T47D (cell line): ENCODE measurements around the gene UBXN7.
"Not testable (repeated sequence)": the region's sequence is repeated elsewhere in the genome, so short reads cannot be mapped to it uniquely, and the experiment has no call there.

Experiments used
- DNase-seq, 2 experiments: peaks; one replicate each; pipeline versions ENCODE4 v3.0.0 to v3.0.0-alpha.2; 2011 to 2012; ENCODE audit warnings: low read depth in 1 of 2, low spot score in 1 of 2
- JUND ChIP-seq: IDR thresholded peaks from 2 replicates; pipeline ENCODE4 v1.6.1; 2012; ENCODE audit warnings: low read depth
- in situ Hi-C: cut with HindIII; loops from 2 replicates; pipeline ENCODE4 v1.10.0; 2016; ENCODE audit warnings: low sequenced_read_pairs, low pct_unique_long_range_greater_than_20kb

Gene UBXN7

DNA sequence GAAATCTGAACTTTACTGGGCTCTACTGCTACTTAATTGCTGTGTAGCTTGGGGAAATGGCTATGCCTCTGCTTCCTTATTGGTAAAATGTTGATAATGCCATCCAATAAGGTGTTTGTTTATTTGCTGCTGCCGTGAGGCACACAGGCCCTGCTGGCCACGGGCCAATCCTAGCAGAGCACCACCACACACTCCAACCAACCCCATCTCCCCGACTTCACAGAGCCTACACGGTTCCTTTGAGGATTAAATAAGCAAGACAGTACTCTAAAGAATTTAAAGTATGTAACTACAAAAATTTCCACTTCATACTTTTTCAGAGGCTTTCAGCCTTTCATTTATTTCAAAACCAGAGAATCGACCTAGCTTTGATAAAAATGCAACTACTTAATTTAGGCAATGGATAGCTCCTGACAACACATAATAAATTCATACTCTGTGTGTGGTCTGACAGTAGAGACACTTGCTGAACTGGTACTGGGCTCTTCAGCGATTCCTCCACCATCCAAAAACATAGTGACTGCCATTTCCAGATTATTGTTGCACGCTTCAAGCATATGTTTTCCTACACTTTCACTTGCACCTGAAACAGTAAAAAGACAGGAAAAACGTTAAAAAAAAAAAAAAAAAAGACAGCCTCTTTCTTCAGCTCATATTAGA is 25.3 kb downstream of the UBXN7 start:
- TF ChIP-seq JUND: no peak
- peak in 1 of 2 experiments; percentile 43 for DNase-seq
- in situ Hi-C loops: no loop called here

DNA sequence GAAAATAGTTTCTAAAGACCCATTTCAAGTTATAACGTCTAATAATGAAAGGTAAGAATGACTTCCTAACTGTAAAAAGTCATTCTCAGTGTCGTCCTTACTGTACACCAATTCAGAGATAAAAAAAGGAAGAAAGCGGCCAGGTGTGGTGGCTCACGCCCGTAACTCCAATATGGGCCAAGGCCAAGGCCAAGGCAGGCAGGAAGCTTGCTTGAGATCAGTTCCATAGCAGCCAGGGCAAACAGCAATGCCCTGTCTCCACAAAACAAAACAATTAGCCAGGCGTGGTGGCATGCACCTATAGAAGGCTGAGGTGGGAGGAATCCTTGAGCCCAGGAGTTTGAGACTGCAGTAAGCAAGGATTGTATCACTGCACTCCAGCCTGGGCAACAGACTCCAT is 31.9 kb downstream of the UBXN7 start:
- in situ Hi-C loops: no loop called here
- TF ChIP-seq JUND: no peak
- DNase-seq: no peak

DNA sequence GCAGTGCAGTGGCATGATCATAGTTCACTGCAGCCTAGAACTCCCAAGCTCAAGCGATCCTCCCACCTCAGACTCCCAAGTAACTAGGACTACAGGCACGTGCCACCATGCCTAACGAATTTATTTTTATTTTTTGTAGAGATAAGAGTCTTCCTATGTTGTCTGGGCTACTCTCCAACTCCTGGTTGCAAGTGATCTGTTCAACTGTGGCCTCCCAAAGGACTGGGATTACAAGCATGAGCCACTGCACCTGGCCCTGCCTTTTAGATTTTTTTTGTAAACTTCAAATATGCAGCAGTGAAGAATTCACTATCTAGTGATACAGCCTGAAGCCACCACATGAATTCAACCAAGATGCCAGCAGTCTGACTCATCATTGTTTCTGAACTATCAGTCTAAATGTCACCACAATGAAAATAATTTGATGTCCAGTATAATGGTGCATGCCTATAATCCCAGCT is 32.7 kb downstream of the UBXN7 start:
- TF ChIP-seq JUND: no peak
- in situ Hi-C loops: no loop called here
- DNase-seq: no peak

GRCh38 chr3:196398782-196399181 is 33.4 kb downstream of the UBXN7 start:
- no peak for TF ChIP-seq JUND
- DNase-seq: no peak
- in situ Hi-C loops: no loop called here

- DNase-seq: no peak
- TF ChIP-seq JUND: no peak
- in situ Hi-C loops: no loop called here
These were observed 34.3 kb downstream of the UBXN7 start for GRCh38 chr3:196397941-196398340.

DNA sequence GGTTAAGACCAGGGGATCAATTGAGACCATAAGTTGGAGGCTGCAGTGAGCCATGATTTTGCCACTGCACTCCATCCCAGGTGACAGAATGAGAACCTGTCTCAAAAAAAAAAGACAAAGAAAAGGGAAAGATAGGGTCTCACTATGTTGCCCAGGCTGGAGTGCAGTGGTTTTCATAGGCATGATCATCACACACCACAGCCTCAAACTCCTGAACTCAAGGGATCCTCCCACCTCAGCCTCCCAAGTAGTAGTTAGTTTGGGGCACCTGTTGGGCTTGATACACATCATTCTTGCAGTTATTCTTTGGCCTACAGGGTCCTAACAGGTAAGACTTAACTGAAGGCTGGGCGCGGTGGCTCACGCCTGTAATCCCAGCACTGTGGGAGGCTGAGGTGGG is 42.1 kb downstream of the UBXN7 start:
- in situ Hi-C loops: no loop called here
- no peak for TF ChIP-seq JUND
- DNase-seq: no peak

GRCh38 chr3:196388956-196389355 is 43.3 kb downstream of the UBXN7 start:
- in situ Hi-C loops: no loop called here

GRCh38 chr3:196387941-196388340 is 44.3 kb downstream of the UBXN7 start:
- DNase-seq, in situ Hi-C loops: not testable (repeated sequence)

More at GRCh38 chr3:196388956-196389355, 43.3 kb downstream of the UBXN7 start:
- no peak for DNase-seq
- TF ChIP-seq JUND: no peak

DNA sequence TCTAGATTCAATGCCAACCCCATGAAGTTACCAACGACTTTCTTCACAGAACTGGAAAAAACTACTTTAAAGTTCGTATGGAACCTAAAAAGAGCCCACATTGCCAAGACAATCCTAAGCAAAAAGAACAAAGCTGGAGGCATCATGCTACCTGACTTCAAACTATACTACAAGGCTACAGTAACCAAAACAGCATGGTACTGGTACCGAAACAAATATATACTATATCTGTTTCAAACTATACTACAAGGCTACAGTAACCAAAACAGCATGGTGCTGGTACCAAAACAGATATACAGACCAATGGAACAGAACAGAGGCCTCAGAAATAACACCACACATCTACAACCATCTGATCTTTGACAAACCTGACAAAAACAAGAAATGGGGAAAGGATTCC is 45.4 kb downstream of the UBXN7 start:
- in situ Hi-C loops, DNase-seq: not testable (repeated sequence)

DNA sequence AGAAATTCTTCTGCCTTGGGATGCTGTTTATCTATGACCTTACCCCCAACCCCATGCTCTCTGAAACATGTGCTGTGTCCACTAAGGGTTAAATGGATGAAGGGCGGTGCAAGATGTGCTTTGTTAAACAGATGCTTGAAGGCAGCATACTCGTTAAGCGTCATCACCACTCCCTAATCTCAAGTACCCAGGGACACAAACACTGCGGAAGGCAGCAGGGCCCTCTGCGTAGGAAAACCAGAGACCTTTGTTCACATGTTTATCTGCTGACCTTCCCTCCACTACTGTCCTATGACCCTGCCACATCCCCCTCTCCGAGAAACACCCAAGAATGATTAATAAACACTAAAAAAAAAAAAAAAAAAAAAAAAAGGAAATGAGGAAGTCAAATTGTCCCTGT is 46.2 kb downstream of the UBXN7 start:
- DNase-seq, in situ Hi-C loops: not testable (repeated sequence)

DNA sequence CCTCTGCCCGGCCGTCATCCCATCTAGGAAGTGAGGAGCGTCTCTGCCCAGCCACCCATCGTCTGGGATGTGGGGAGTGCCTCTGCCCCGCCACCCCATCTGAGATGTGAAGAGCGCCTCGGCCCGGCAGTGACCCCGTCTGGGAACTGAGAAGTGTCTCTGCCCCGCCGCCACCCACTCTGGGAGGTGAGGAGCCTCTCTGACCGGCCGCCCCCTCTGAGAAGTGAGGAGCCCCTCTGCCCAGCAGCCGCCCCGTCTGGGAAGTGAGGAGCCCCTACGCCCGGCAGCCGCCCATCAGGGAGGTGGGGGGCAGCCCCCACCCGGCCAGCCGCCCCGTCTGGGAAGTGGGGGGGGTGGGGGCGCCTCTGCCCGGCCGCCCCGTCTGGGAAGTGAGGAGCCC is 46.8 kb downstream of the UBXN7 start:
- DNase-seq, in situ Hi-C loops: not testable (repeated sequence)

DNA sequence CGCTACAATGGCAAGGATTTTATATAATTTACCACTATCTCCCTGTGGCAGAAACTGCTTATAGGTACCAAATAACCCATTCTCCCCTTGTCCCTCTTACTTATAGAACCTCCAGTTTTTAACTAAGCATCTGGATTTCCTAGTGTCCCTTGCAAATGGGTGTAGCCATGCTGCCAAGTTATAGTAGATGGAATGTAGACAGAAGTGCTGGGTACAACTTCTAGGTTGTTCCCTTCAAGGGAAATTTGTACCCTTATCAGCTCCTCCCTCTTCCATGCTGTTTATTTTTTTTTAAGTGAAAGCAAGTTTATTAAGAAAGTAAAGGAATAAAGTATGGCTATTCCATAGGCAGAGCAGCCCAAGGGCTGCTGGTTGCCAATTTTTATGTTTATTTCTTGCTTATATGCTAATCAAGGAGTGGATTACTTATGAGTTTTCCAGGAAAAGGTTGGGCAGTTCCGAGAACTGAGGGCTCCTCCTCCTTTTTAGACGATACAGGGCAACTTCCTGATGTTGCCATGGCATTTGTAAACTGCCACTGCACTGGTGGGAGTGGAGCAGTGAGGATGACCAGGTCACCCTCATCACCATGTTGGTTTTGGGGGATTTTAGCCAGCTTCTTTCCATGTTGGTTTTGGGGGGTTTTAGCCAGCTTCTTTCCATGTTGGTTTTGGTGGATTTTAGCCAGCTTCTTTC is 53.9 kb downstream of the UBXN7 start:
- no peak for DNase-seq
- in situ Hi-C loops: no loop called here
- no peak for TF ChIP-seq JUND

DNA sequence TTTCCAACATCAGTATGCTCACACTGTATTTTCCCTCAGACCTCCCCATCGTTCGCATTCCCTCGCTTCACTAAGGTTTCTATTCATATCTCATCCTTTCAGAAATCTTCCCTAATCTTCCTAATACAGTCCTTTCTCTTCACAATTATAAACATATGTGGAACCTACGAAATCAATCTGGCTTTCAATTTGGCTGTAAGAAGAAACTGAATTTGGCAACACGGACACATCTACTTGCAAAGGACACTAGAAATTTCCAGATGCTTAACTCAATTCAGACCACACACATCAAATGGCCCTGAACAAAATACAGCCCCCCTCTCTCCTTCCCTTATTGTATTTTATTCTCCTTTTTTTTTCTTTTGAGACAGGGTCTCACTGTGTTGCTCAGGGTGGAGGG is 54.9 kb downstream of the UBXN7 start:
- DNase-seq: no peak
- in situ Hi-C loops: no loop called here

DNA sequence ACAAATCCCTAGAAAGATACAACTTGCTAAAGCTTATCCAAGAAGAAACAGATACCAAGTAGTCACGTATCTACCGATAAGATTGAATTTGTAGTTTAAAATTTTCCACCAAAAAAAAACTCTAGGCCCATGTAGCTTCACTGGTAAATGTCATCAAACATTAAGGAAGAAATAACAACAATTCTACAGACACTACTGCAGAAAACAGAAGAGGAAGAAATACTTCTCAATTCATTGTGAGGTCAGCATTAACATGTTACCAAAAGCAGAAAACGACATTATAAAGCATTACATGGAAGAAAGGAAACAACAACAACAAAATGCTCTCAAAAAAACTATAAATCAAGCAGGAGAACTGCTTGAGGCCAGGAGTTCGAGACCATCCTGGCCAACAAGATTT is 66.5 kb downstream of the UBXN7 start:
- DNase-seq: no peak
- no peak for TF ChIP-seq JUND
- in situ Hi-C loops: no loop called here

More for the DNA sequence above, 54.9 kb downstream of the UBXN7 start:
- TF ChIP-seq JUND: no peak
